NCI-H146 treated with DMSO at 0.1 percent for 48 hours (cell line): ENCODE measurements around the gene EFEMP1.
"Not testable (repeated sequence)": the region's sequence is repeated elsewhere in the genome, so short reads cannot be mapped to it uniquely, and the experiment has no call there.

Experiments used
- DNase-seq: peaks from one replicate; lab custom pipeline; 2025; ENCODE audit not compliant: unreplicated experiment; lab: John Stamatoyannopoulos, UW

EFEMP1 gene

DNA sequence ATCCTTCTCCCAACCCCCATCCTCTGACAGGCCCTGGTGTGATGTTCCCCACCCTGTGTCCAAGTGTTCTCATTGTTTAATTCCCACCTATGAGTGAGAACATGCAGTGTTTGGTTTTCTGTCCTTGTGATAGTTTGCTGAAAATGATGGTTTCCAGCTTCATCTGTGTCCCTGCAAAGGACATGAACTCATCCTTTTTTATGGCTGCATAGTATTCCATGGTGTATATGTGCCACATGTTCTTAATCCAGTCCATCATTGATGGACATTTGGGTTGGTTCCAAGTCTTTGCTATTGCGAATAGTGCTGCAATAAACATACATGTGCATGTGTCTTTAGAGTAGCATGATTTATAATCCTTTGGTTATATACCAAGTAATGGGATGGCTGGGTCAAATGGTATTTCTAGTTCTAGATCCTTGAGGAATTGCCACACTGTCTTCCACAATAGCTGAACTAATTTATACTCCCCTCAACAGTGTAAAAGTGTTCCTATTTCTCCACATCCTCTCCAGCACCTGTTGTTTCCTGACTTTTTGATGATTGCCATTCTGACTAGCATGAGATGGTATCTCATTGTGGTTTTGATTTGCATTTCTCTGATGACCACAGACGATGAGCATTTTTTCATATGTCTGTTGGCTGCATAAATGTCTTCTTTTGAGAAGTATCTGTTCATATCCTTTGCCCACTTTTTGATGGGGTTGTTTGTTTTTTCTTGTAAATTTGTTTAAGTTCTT lies 91.7 kb downstream of the EFEMP1 start:
- not testable (repeated sequence) for DNase-seq

DNA sequence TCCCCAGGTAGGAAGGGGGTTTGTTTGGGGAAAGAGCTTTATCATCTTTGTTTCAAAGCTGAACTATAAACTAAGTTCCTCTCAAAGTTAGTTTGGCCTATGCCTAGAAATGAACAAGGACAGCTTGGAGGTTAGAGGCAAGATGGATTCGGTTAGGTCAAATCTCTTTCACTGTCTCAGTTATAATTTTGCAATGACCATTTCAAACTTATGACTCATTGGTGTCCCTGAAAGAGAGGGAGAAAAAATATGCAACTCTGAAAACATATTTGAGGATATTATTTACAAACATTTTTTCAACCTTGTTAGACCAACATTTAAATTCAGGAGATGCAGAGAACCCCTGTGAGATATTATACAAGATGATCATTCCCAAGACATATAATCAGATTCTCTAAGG lies 95.7 kb downstream of the EFEMP1 start:
- DNase-seq, result no peak

DNA sequence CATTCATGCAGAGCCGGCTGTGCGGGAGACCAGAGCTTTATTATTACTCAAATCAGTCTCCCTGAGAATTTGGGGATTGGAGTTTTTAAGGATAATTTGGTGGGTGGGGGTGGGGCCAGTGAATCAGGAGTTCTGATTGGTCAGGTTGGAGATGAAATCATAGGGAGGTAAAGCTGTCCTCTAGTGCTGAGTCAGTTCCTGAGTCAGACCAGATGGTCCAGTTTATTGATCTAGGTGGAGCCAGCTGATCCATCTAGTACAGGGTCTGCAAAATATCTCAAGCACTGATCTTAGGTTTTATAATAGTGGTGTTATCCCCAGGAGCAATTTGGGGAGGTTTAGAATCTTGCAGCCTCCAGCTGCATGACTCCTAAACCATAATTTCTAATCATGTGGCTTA lies 96.2 kb downstream of the EFEMP1 start:
- not testable (repeated sequence) for DNase-seq

DNA sequence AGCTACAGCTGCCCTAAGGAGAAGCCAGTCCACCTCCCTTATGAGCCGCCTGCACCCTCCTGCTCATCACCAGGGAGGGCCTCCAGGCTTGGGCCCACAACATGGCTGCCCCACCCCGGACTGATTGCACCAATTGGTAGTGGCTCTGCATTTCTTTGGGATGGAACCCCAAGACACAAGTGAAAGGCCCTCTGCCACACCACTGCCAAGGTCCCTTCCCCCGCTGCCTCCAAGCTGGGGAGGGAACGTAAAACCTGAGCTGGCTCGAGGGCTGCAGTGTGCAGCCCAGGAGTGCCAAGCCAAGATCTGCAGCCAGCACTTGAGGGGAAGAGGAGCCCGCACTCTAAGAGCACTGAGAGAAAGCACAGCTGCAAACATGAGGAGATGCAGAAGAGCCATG lies 97.3 kb downstream of the EFEMP1 start:
- no peak for DNase-seq

DNA sequence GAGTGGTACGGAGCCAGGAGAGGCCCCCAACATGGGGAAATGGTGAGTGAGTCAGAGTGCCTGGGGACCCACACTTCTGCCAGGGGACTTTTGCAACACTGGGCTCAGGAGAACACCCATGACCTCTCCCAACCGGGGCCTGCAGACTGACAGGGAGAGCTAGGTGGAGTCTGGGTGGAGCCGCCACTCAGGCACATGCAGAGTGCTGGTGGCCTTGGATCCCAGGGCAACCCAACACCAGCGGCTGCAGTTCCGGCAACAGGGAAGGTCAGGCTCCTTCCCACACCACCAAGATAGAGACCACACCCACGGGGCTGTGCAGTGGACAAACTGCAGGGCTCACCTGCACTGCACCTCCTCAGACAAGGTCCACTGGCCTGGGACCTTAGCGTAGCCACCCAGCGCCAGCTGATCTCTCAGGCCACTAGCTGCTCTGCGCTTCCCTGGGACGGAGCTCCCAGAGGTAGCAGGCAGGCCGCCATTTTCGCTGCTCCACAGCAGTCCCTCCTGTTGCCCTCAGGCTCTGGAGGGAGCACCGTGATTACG lies 99.0 kb downstream of the EFEMP1 start:
- no peak for DNase-seq
